Upper lobe of left lung (tissue), 4 donors: Measurements from ENCODE around the gene RACGAP1.

ENCODE experiments used
- POLR2A ChIP-seq, 4 donors: fragments of 450-650 bp; IDR thresholded peaks; one replicate each; pipeline ENCODE4 v1.5.1; 2016 to 2017; ENCODE audit warnings: antibody characterized with exemption in 4 of 4, mild to moderate bottlenecking in 2 of 4
- POLR2AphosphoS5 ChIP-seq, 2 donors: sonication (generic); formaldehyde crosslinking; IDR thresholded peaks; one replicate each; pipeline ENCODE4 v1.5.1; 2017; ENCODE audit warnings: antibody characterized with exemption in 2 of 2
- TF ChIP-seq, protein P1 (sequence below), 6 experiments: fragments of 450-650 bp in 4 of 6; fragments of 200-600 bp in 2 of 6; sonication (generic) in 2 of 6; IDR thresholded peaks; one replicate each; pipeline ENCODE4 v1.5.1; 2016 to 2019; ENCODE audit warnings: antibody characterized with exemption in 6 of 6

GRCh38 chr12:50057896-50058670, 32.8 kb upstream of the RACGAP1 start:
- TF ChIP-seq, protein P1, sequence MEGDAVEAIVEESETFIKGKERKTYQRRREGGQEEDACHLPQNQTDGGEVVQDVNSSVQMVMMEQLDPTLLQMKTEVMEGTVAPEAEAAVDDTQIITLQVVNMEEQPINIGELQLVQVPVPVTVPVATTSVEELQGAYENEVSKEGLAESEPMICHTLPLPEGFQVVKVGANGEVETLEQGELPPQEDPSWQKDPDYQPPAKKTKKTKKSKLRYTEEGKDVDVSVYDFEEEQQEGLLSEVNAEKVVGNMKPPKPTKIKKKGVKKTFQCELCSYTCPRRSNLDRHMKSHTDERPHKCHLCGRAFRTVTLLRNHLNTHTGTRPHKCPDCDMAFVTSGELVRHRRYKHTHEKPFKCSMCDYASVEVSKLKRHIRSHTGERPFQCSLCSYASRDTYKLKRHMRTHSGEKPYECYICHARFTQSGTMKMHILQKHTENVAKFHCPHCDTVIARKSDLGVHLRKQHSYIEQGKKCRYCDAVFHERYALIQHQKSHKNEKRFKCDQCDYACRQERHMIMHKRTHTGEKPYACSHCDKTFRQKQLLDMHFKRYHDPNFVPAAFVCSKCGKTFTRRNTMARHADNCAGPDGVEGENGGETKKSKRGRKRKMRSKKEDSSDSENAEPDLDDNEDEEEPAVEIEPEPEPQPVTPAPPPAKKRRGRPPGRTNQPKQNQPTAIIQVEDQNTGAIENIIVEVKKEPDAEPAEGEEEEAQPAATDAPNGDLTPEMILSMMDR (IDR thresholded peaks at IDR 0.05): no peak
- TF ChIP-seq POLR2A (IDR thresholded peaks at IDR 0.05) (no peak), POLR2AphosphoS5 (IDR thresholded peaks at IDR 0.05) (no peak)
